Upper lobe of right lung (tissue), 1 donor: ENCODE results near the gene B3GNT5. TPM values are rescaled to one million over a fixed set of nuclear protein-coding genes. Genes with fewer than 3 reads are reported as not detected.

Source experiments
- ATAC-seq: fragments of 200-7000 bp; cut with Tn5 transposase; one replicate; pipeline ENCODE4 v1.9.1; 2020; ENCODE audit warnings: mild to moderate bottlenecking, moderate library complexity
- DNase-seq: peaks from one replicate; pipeline ENCODE4 v3.0.0-alpha.2; 2020
- H3K27ac ChIP-seq: fragments of 200-600 bp; one replicate; pipeline ENCODE4 v1.8.0; 2022
- H3K27me3 ChIP-seq: fragments of 200-600 bp; one replicate; pipeline ENCODE4 v1.8.0; 2022; ENCODE audit warnings: mild to moderate bottlenecking
- H3K36me3 ChIP-seq: fragments of 200-600 bp; one replicate; pipeline ENCODE4 v1.8.0; 2022
- H3K4me1 ChIP-seq: fragments of 200-600 bp; one replicate; pipeline ENCODE4 v1.8.0; 2022
- H3K4me3 ChIP-seq: fragments of 200-600 bp; one replicate; pipeline ENCODE4 v1.8.0; 2022; ENCODE audit warnings: mild to moderate bottlenecking
- H3K9me3 ChIP-seq: fragments of 200-600 bp; one replicate; pipeline ENCODE4 v1.8.0; 2022
- CTCF ChIP-seq: fragments of 200-600 bp; IDR thresholded peaks from one replicate; pipeline ENCODE4 v1.8.0; 2022; ENCODE audit warnings: antibody characterized with exemption
- intact Hi-C: fragments of 100-400 bp; cut with DNase I; formaldehyde crosslinking; loops from one replicate; pipeline ENCODE4 v1.11.0; 2022
- total RNA-seq: library from RNA; stranded (reverse); fragmentation: NEBNext Ultra II Directional; extraction: Animal tissue kit (Norgen Biotek cat#: 25700); gene quantifications from one replicate; pipeline ENCODE4 v1.2.1, GENCODE V29; 2021
- donor health status: DM: no; HTN: yes; CAD: no; lungs with severe emphysema.

The B3GNT5 gene
- total RNA-seq, 1 donor from 2014 or later = 31.0 TPM

- intact Hi-C loops = no loop called here
- Histone ChIP-seq H3K27ac (no peak overlapping the region), H3K4me3 (no peak overlapping the region), H3K9me3 (no peaks in the 10 kb centered on the region), H3K36me3 (peaks cover 9% of the 10 kb centered on the region), H3K27me3 (no peaks in the 10 kb centered on the region), H3K4me1 (peaks cover 18% of the 10 kb centered on the region)
- no peak for ATAC-seq
- DNase-seq = no peak
- TF ChIP-seq CTCF = no peak
Measured at GRCh38 chr3:183266454-183266853, 13.4 kb downstream of the B3GNT5 start.

- H3K9me3 ChIP-seq = no peaks in the 10 kb centered on the region
- no peak overlapping the region for H3K4me3 ChIP-seq
- DNase-seq (no peak), ATAC-seq (no peak)
- H3K27me3 ChIP-seq = no peaks in the 10 kb centered on the region
- peaks cover 18% of the 10 kb centered on the region for H3K4me1 ChIP-seq
- peaks cover 9% of the 10 kb centered on the region for H3K36me3 ChIP-seq
- no peak for TF ChIP-seq CTCF
- H3K27ac ChIP-seq = no peak overlapping the region
- intact Hi-C loops = no loop called here
Measured at GRCh38 chr3:183267140-183267539, 14.1 kb downstream of the B3GNT5 start.

GRCh38 chr3:183268366-183268765 is 15.3 kb downstream of the B3GNT5 start:
- TF ChIP-seq CTCF = no peak
- H3K4me1 ChIP-seq = peaks cover 9% of the 10 kb centered on the region
- peaks cover 9% of the 10 kb centered on the region for H3K36me3 ChIP-seq
- H3K27ac ChIP-seq = no peak overlapping the region
- H3K27me3 ChIP-seq = no peaks in the 10 kb centered on the region
- H3K4me3 ChIP-seq = no peak overlapping the region
- no peak for ATAC-seq
- intact Hi-C loops = no loop called here
- no peak for DNase-seq
- no peaks in the 10 kb centered on the region for H3K9me3 ChIP-seq

GRCh38 chr3:183269345-183269744 is 16.3 kb downstream of the B3GNT5 start:
- intact Hi-C loops = no loop called here
- DNase-seq (no peak), ATAC-seq (no peak)
- no peak overlapping the region for H3K27ac ChIP-seq
- peaks cover 9% of the 10 kb centered on the region for H3K36me3 ChIP-seq
- TF ChIP-seq CTCF = no peak
- no peaks in the 10 kb centered on the region for H3K4me1 ChIP-seq
- H3K9me3 ChIP-seq = no peaks in the 10 kb centered on the region
- no peaks in the 10 kb centered on the region for H3K27me3 ChIP-seq
- H3K4me3 ChIP-seq = no peak overlapping the region

- no peak for TF ChIP-seq CTCF
- H3K9me3 ChIP-seq = no peaks in the 10 kb centered on the region
- intact Hi-C loops = no loop called here
- DNase-seq (no peak), ATAC-seq (no peak)
- H3K36me3 ChIP-seq = peaks cover 9% of the 10 kb centered on the region
- H3K4me1 ChIP-seq = no peaks in the 10 kb centered on the region
- H3K4me3 ChIP-seq = no peak overlapping the region
- no peak overlapping the region for H3K27ac ChIP-seq
- H3K27me3 ChIP-seq = no peaks in the 10 kb centered on the region
Measured at GRCh38 chr3:183270344-183270743, 17.3 kb downstream of the B3GNT5 start.

- intact Hi-C loops = no loop called here
- no peak overlapping the region for H3K27ac ChIP-seq
- H3K27me3 ChIP-seq = no peaks in the 10 kb centered on the region
- no peaks in the 10 kb centered on the region for H3K9me3 ChIP-seq
- no peak overlapping the region for H3K4me3 ChIP-seq
- H3K36me3 ChIP-seq = peaks cover 9% of the 10 kb centered on the region
- no peak for TF ChIP-seq CTCF
- H3K4me1 ChIP-seq = peaks cover 7% of the 10 kb centered on the region
- no peak for ATAC-seq
- DNase-seq = no peak
Measured at GRCh38 chr3:183272142-183272541, 19.1 kb downstream of the B3GNT5 start.
